ENCODE results near the gene ADAM10. TPM values are rescaled to one million over a fixed set of nuclear protein-coding genes. Genes with fewer than 3 reads are reported as not detected.

Gene ADAM10
- total RNA-seq, 1 experiment from 2014 or later: 170 TPM

GRCh38 chr15:58544756-58545155, 204.8 kb downstream of the ADAM10 start:
- peaks cover 4% of the 10 kb centered on the region for H3K4me1 ChIP-seq
- no peaks in the 10 kb centered on the region for H3K27me3 Mint-ChIP-seq (ENCODE audit: insufficient read depth, unreplicated experiment)
- H3K4me3 ChIP-seq (ENCODE audit: low read depth, low read length): no peak overlapping the region
- no peak overlapping the region for H3K27ac Mint-ChIP-seq (ENCODE audit: unreplicated experiment)
- no TSS peak for BruUV-seq (replicated peaks)
- H3K9me3 Mint-ChIP-seq (ENCODE audit: unreplicated experiment): no peaks in the 10 kb centered on the region
- no peaks in the 10 kb centered on the region for H3K36me3 Mint-ChIP-seq (ENCODE audit: insufficient read depth, unreplicated experiment)
- H3K27me3 ChIP-seq (replicated peaks; ENCODE audit: control insufficient read depth, insufficient read depth, low read length): no peaks in the 10 kb centered on the region
- ChIA-PET POLR2A (no interaction called here), CTCF (no interaction called here)
- TF ChIP-seq, protein P1, sequence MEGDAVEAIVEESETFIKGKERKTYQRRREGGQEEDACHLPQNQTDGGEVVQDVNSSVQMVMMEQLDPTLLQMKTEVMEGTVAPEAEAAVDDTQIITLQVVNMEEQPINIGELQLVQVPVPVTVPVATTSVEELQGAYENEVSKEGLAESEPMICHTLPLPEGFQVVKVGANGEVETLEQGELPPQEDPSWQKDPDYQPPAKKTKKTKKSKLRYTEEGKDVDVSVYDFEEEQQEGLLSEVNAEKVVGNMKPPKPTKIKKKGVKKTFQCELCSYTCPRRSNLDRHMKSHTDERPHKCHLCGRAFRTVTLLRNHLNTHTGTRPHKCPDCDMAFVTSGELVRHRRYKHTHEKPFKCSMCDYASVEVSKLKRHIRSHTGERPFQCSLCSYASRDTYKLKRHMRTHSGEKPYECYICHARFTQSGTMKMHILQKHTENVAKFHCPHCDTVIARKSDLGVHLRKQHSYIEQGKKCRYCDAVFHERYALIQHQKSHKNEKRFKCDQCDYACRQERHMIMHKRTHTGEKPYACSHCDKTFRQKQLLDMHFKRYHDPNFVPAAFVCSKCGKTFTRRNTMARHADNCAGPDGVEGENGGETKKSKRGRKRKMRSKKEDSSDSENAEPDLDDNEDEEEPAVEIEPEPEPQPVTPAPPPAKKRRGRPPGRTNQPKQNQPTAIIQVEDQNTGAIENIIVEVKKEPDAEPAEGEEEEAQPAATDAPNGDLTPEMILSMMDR (IDR thresholded peaks at IDR 0.05; ENCODE audit: insufficient read depth in 1 of 2, low read depth in 1 of 2, low read length in 1 of 2, severe bottlenecking in 1 of 2, unreplicated experiment in 1 of 2): no peak
- H3K36me3 ChIP-seq (ENCODE audit: control insufficient read depth, insufficient read depth, low read length): no peaks in the 10 kb centered on the region; the same call in 1 of the 2 replicates
- H3K4me3 Mint-ChIP-seq (ENCODE audit: unreplicated experiment): no peak overlapping the region
- DNase-seq: no peak
- peaks cover 23% of the 10 kb centered on the region for H3K4me1 Mint-ChIP-seq (ENCODE audit: low read depth, unreplicated experiment)
- intact Hi-C loops (cut with micrococcal nuclease; ENCODE audit: unreplicated experiment): loop anchor here (1.0 kb wide), 1 partner anchor 27 kb away; no protein-coding TSS in a partner anchor
- H3K9me3 ChIP-seq: no peaks in the 10 kb centered on the region

DNA sequence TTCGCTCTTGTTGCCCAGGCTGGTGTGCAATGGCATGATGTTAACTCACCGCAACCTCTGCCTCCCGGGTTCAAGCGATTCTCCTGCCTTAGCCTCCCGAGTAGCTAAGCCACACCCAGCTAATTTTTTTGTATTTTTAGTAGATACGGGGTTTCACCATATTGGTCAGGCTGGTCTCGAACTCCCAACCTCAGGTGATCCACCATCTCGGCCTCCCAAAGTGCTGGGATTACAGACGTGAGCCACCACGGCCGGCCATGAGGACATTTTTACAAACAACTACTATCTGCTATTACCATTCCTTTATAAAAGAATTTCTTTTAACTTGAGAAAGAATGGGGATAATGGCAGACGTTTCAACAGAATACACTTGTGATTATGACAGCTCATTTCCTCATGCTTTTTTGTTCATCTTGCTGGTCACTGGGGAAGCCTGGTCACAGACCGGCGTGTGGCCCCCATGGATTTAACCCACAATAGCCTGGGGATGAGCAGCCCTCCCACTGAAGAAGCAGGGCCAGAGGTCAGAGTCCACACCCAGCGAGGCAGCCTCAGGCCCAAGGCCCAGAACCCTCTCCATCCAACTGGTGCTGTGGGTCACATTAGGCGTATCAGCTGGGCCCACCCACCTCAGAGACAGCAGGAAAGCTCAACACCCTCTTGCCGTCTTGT, 205.7 kb downstream of the ADAM10 start:
- POLR2A ChIA-PET: no interaction called here

GRCh38 chr15:58541410-58542087, 208.0 kb downstream of the ADAM10 start:
- Mint-ChIP-seq H3K4me1 (ENCODE audit: low read depth, unreplicated experiment) (peaks cover 25% of the 10 kb centered on the region), H3K9me3 (ENCODE audit: unreplicated experiment) (no peaks in the 10 kb centered on the region), H3K36me3 (ENCODE audit: insufficient read depth, unreplicated experiment) (no peaks in the 10 kb centered on the region), H3K27me3 (ENCODE audit: insufficient read depth, unreplicated experiment) (no peaks in the 10 kb centered on the region), H3K4me3 (ENCODE audit: unreplicated experiment) (no peak overlapping the region), H3K27ac (ENCODE audit: unreplicated experiment) (no peak overlapping the region)
- no peaks in the 10 kb centered on the region for H3K9me3 ChIP-seq
- DNase-seq: no peak
- ChIA-PET POLR2A (no interaction called here), CTCF (no interaction called here)
- intact Hi-C loops (cut with micrococcal nuclease; ENCODE audit: unreplicated experiment): no loop called here
- no peaks in the 10 kb centered on the region; the same call in 1 of the 2 replicates for H3K36me3 ChIP-seq (ENCODE audit: control insufficient read depth, insufficient read depth, low read length)
- no peaks in the 10 kb centered on the region for H3K4me1 ChIP-seq
- no TSS peak for BruUV-seq (replicated peaks)
- H3K27me3 ChIP-seq (replicated peaks; ENCODE audit: control insufficient read depth, insufficient read depth, low read length): no peaks in the 10 kb centered on the region
- H3K4me3 ChIP-seq (ENCODE audit: low read depth, low read length): no peak overlapping the region
- TF ChIP-seq, protein P1 (IDR thresholded peaks at IDR 0.05; ENCODE audit: insufficient read depth in 1 of 2, low read depth in 1 of 2, low read length in 1 of 2, severe bottlenecking in 1 of 2, unreplicated experiment in 1 of 2): no peak

More for the DNA sequence above, 205.7 kb downstream of the ADAM10 start:
- Mint-ChIP-seq H3K4me1 (ENCODE audit: low read depth, unreplicated experiment) (peaks cover 26% of the 10 kb centered on the region), H3K27ac (ENCODE audit: unreplicated experiment) (no peak overlapping the region), H3K27me3 (ENCODE audit: insufficient read depth, unreplicated experiment) (no peaks in the 10 kb centered on the region), H3K9me3 (ENCODE audit: unreplicated experiment) (no peaks in the 10 kb centered on the region), H3K4me3 (ENCODE audit: unreplicated experiment) (no peak overlapping the region), H3K36me3 (ENCODE audit: insufficient read depth, unreplicated experiment) (no peaks in the 10 kb centered on the region)
- BruUV-seq (replicated peaks): no TSS peak
- TF ChIP-seq, protein P1 (IDR thresholded peaks at IDR 0.05; ENCODE audit: insufficient read depth in 1 of 2, low read depth in 1 of 2, low read length in 1 of 2, severe bottlenecking in 1 of 2, unreplicated experiment in 1 of 2): no peak
- H3K27me3 ChIP-seq (replicated peaks; ENCODE audit: control insufficient read depth, insufficient read depth, low read length): no peaks in the 10 kb centered on the region
- no peaks in the 10 kb centered on the region for H3K9me3 ChIP-seq
- H3K4me1 ChIP-seq: peaks cover 4% of the 10 kb centered on the region
- H3K4me3 ChIP-seq (ENCODE audit: low read depth, low read length): no peak overlapping the region
- CTCF ChIA-PET: no interaction called here
- DNase-seq: no peak
- intact Hi-C loops (cut with micrococcal nuclease; ENCODE audit: unreplicated experiment): no loop called here
- H3K36me3 ChIP-seq (ENCODE audit: control insufficient read depth, insufficient read depth, low read length): no peaks in the 10 kb centered on the region; the same call in 1 of the 2 replicates
